H1 (cell line): Measurements from ENCODE around the gene PTPRD. TPM values are rescaled to one million over a fixed set of nuclear protein-coding genes. Genes with fewer than 3 reads are reported as not detected.

Experiments
- CBX5 ChIP-seq: fragments of 300-800, 300-1000 bp; sonication (generic); IDR thresholded peaks from 2 replicates; pipeline ENCODE4 v1.7.1; 2016; ENCODE audit warnings: antibody characterized with exemption, low read length, low read depth
- CHD2 ChIP-seq: IDR thresholded peaks from 2 replicates; pipeline ENCODE4 v1.6.1; 2012; ENCODE audit warnings: low read length, improper control_type of control experiment
- EGR1 ChIP-seq: IDR thresholded peaks from 2 replicates; pipeline ENCODE4 v1.6.1; 2011; ENCODE audit warnings: low read depth, low read length, borderline replicate concordance
- JUN ChIP-seq: IDR thresholded peaks from 2 replicates; pipeline ENCODE4 v1.6.1; 2011; ENCODE audit warnings: low read depth, mild to moderate bottlenecking, improper control_type of control experiment, low read length
- NANOG ChIP-seq: IDR thresholded peaks from 2 replicates; pipeline ENCODE4 v1.6.1; 2011; ENCODE audit warnings: low read length, low read depth, mild to moderate bottlenecking, inconsistent platforms; ENCODE audit not compliant: insufficient read depth, poor library complexity, severe bottlenecking
- POLR2A ChIP-seq, 2 experiments: IDR thresholded peaks; 1 replicate in 1 of 2; 2 replicates in 1 of 2; pipeline ENCODE4 v1.6.1; 2011; ENCODE audit warnings: low read depth in 2 of 2, low read length in 2 of 2, mild to moderate bottlenecking in 2 of 2; ENCODE audit errors: control extremely low read depth in 1 of 2
- POLR2AphosphoS5 ChIP-seq: IDR thresholded peaks from 2 replicates; pipeline ENCODE4 v1.6.1; 2011; ENCODE audit warnings: low read depth, low read length
- SP2 ChIP-seq: IDR thresholded peaks from 2 replicates; pipeline ENCODE4 v1.6.1; 2012; ENCODE audit warnings: mild to moderate bottlenecking, low read length, inconsistent platforms
- SP4 ChIP-seq: IDR thresholded peaks from 2 replicates; pipeline ENCODE4 v1.6.1; 2012; ENCODE audit warnings: low read length, inconsistent platforms
- TAF1 ChIP-seq: IDR thresholded peaks from 2 replicates; pipeline ENCODE4 v1.6.1; 2011; ENCODE audit warnings: mild to moderate bottlenecking, low read depth, low read length
- polyA plus RNA-seq, 7 experiments: library from polyadenylated mRNA; depleted of rRNA in 3 of 7; stranded (reverse) in 5 of 7; unstranded in 2 of 7; fragments of >200 nt in 5 of 7; fragments of 200-250 nt in 2 of 7; gene quantifications; 1 replicate in 5 of 7; 2 replicates in 1 of 7; 4 replicates in 1 of 7; pipeline versions ENCODE4 v1.2.1 to v1.2.3, GENCODE V29; 2011 to 2013; ENCODE audit warnings: missing spikeins in 2 of 7, mixed read lengths in 2 of 7
- total RNA-seq: library from RNA; stranded (reverse); fragmentation: NEBNext Ultra II Directional; extraction: Animal tissue kit (Norgen Biotek cat#: 25700); gene quantifications from 2 replicates; pipeline ENCODE4 v1.2.1, GENCODE V29; 2021
- TF ChIP-seq, protein P1 (sequence below): fragments of 300-600 bp; sonication (generic); IDR thresholded peaks from 2 replicates; pipeline ENCODE4 v1.7.1; 2012; ENCODE audit warnings: low read length, moderate library complexity, mild to moderate bottlenecking, inconsistent platforms; ENCODE audit not compliant: insufficient replicate concordance
- TF ChIP-seq, protein P2 (sequence below): IDR thresholded peaks from 2 replicates; pipeline ENCODE4 v1.6.1; 2012; ENCODE audit warnings: inconsistent platforms

The PTPRD gene
- total and polyA plus RNA-seq, 2 of the 8 experiments (the other 6 are each of a cell fraction or from before 2014, with no cell fraction given) = 17.2 to 77.0 TPM

- TF ChIP-seq, protein P1, sequence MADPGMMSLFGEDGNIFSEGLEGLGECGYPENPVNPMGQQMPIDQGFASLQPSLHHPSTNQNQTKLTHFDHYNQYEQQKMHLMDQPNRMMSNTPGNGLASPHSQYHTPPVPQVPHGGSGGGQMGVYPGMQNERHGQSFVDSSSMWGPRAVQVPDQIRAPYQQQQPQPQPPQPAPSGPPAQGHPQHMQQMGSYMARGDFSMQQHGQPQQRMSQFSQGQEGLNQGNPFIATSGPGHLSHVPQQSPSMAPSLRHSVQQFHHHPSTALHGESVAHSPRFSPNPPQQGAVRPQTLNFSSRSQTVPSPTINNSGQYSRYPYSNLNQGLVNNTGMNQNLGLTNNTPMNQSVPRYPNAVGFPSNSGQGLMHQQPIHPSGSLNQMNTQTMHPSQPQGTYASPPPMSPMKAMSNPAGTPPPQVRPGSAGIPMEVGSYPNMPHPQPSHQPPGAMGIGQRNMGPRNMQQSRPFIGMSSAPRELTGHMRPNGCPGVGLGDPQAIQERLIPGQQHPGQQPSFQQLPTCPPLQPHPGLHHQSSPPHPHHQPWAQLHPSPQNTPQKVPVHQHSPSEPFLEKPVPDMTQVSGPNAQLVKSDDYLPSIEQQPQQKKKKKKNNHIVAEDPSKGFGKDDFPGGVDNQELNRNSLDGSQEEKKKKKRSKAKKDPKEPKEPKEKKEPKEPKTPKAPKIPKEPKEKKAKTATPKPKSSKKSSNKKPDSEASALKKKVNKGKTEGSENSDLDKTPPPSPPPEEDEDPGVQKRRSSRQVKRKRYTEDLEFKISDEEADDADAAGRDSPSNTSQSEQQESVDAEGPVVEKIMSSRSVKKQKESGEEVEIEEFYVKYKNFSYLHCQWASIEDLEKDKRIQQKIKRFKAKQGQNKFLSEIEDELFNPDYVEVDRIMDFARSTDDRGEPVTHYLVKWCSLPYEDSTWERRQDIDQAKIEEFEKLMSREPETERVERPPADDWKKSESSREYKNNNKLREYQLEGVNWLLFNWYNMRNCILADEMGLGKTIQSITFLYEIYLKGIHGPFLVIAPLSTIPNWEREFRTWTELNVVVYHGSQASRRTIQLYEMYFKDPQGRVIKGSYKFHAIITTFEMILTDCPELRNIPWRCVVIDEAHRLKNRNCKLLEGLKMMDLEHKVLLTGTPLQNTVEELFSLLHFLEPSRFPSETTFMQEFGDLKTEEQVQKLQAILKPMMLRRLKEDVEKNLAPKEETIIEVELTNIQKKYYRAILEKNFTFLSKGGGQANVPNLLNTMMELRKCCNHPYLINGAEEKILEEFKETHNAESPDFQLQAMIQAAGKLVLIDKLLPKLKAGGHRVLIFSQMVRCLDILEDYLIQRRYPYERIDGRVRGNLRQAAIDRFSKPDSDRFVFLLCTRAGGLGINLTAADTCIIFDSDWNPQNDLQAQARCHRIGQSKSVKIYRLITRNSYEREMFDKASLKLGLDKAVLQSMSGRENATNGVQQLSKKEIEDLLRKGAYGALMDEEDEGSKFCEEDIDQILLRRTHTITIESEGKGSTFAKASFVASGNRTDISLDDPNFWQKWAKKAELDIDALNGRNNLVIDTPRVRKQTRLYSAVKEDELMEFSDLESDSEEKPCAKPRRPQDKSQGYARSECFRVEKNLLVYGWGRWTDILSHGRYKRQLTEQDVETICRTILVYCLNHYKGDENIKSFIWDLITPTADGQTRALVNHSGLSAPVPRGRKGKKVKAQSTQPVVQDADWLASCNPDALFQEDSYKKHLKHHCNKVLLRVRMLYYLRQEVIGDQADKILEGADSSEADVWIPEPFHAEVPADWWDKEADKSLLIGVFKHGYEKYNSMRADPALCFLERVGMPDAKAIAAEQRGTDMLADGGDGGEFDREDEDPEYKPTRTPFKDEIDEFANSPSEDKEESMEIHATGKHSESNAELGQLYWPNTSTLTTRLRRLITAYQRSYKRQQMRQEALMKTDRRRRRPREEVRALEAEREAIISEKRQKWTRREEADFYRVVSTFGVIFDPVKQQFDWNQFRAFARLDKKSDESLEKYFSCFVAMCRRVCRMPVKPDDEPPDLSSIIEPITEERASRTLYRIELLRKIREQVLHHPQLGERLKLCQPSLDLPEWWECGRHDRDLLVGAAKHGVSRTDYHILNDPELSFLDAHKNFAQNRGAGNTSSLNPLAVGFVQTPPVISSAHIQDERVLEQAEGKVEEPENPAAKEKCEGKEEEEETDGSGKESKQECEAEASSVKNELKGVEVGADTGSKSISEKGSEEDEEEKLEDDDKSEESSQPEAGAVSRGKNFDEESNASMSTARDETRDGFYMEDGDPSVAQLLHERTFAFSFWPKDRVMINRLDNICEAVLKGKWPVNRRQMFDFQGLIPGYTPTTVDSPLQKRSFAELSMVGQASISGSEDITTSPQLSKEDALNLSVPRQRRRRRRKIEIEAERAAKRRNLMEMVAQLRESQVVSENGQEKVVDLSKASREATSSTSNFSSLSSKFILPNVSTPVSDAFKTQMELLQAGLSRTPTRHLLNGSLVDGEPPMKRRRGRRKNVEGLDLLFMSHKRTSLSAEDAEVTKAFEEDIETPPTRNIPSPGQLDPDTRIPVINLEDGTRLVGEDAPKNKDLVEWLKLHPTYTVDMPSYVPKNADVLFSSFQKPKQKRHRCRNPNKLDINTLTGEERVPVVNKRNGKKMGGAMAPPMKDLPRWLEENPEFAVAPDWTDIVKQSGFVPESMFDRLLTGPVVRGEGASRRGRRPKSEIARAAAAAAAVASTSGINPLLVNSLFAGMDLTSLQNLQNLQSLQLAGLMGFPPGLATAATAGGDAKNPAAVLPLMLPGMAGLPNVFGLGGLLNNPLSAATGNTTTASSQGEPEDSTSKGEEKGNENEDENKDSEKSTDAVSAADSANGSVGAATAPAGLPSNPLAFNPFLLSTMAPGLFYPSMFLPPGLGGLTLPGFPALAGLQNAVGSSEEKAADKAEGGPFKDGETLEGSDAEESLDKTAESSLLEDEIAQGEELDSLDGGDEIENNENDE = no peak
- TF ChIP-seq POLR2AphosphoS5 (no peak), POLR2A (IDR thresholded peaks at IDR 0.05; ENCODE audit: control extremely low read depth in 1 of 2, low read depth in 2 of 2, low read length in 2 of 2) (no peak), JUN (no peak), EGR1 (no peak), SP2 (no peak), CBX5 (no peak), NANOG (no peak), SP4 (no peak), TAF1 (no peak), CHD2 (no peak)
- TF ChIP-seq, protein P2, sequence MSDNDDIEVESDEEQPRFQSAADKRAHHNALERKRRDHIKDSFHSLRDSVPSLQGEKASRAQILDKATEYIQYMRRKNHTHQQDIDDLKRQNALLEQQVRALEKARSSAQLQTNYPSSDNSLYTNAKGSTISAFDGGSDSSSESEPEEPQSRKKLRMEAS = no peak
Measured at GRCh38 chr9:8713149-8713810, 1899.5 kb downstream of the PTPRD start (continued).
